CD1c-positive myeloid dendritic cell (primary cell): ENCODE measurements around the gene DRP2.
"Not testable (repeated sequence)": the region's sequence is repeated elsewhere in the genome, so short reads cannot be mapped to it uniquely, and the experiment has no call there.

Source experiments
- DNase-seq: peaks from one replicate; pipeline ENCODE4 v3.0.0-alpha.2; 2016; ENCODE audit errors: extremely low spot score

The DRP2 gene

DNA sequence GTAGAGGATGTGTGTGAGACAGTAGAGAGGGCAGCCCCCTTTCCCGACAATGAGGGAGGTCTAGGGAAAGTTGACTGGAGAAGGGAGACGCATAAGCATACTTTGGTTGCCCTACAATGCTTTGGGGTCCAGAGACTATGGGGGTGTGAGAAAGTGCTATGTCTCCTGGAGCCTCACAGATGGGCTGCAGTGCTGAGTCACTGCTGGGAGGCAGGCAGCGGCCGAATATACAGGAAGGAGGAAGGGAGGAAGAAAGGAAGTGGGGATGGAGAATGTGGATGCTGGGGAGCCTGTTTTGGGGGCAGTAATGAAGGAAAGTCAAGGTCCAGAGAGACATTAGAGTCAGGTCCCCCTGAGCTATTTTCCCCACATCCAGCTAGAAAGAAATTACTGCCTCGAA lies 12.7 kb downstream of the DRP2 start:
- DNase-seq = no peak

DNA sequence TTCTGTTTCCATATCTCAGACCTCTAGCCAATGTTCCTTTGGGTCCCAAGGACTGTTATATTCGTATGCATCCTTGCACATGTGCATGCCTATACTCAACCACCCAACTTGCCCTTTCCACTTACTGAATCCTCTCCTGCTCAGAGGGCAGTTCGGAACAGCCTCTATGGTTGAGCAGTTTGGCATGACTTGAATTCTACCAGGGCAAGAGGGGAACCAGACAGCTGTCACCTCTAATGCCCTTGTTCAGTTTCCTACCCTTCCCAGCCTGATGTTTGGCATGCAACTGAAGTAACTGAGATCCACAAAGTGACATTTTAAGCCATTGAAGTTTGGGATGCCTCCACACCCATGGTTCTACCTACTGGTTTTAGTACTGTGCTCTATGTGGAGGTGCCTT lies 17.5 kb downstream of the DRP2 start:
- DNase-seq = no peak

DNA sequence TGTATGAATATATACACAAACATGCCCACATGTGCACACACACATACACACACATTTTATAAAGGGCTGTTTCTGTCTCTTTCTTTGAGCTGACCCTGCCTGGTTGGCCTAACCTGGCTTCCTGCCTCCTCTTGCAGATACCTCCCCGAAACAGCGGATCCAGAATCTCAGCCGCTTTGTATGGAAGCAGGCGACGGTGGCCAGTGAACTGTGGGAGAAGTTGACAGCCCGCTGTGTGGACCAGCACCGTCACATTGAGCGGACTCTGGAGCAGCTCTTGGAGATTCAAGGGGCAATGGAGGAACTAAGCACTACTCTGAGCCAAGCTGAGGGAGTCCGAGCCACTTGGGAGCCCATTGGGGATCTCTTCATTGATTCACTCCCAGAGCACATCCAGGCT lies 21.9 kb downstream of the DRP2 start:
- no peak for DNase-seq

DNA sequence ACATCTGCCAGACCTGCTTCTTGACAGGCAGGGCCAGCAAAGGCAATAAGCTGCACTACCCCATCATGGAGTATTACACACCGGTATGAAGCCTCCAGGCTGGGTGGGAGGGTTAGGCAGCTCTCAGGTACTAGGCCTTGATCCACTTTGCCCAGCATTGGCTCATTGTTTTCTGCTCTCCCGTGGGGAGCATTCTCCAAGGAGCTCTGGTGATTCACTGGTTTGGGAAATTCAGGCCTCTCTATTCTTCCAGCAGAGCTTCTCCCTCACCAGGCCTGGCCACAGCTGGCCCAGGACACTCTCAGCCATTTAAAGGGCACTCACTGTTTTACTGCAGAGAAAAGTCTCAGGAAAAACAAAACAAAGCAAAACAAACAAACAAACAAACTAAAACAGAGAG lies 33.0 kb downstream of the DRP2 start:
- DNase-seq = no peak

DNA sequence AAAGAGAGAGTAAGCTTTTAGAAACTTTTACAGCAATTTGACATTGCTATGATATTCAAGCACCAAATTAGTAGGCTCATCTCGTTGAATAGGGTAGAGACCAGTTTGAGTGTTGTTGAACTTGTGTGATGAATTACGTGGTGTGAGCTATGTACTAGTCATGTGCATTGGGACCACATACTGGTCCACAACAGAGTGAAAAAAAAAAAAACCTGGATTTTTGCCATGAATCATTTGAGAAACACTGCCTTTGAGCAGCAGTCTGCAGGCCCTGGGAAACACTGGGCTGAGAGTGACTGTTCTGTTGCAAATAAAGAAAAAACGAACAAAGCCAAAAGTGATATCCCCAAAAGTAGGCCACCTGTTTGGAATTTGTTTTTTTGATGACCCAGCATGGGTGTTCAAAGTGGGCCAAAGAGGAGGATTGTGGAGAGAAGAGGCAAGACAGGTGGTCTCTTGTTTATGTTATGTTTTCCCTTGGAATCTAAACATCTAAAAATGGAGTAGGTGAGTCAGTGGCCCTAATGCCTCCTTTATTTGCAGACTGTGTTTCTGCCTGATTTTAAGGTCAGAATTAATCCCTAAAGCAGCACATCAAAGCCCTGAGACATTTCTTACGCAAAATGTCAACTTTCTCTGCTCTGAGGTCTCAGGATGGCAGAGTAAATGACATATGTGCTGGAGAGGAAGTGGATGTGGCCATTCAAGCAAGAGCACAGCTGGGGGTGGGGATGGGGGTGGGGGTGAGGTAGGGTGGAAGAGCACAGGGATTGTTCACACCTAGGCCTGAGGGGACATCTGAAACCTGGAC lies 38.1 kb downstream of the DRP2 start:
- no peak for DNase-seq

DNA sequence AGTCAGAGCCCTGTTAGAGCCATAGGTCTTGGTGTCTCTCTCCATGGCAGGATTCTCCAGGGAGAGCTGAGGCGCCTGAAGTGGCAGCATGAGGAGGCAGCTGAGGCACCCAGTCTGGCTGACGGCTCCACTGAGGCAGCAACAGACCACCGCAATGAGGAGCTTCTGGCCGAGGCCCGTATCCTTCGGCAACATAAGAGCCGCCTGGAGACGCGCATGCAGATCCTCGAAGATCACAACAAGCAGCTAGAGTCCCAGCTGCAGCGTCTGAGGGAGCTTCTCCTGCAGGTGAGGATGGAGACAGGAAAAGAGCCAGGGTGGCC lies 38.6 kb downstream of the DRP2 start:
- DNase-seq = no peak

DNA sequence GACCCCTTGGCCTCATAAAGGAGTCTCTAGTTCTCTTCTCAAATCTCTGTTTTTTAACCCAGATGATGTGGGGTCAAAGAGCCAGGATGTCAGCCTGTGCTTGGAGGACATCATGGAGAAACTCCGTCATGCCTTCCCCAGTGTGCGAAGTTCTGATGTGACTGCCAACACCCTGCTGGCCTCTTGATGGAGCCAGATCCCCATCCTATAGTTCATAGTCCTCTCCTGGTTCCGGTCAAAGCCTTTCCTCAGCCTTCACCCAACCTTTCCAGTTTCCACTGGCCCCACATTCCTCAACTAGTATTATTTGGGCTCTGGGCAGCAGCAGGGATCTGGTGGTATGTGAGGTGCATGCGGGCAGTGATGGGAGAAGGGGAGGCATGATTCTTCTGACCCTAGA lies 40.8 kb downstream of the DRP2 start:
- DNase-seq = no peak

DNA sequence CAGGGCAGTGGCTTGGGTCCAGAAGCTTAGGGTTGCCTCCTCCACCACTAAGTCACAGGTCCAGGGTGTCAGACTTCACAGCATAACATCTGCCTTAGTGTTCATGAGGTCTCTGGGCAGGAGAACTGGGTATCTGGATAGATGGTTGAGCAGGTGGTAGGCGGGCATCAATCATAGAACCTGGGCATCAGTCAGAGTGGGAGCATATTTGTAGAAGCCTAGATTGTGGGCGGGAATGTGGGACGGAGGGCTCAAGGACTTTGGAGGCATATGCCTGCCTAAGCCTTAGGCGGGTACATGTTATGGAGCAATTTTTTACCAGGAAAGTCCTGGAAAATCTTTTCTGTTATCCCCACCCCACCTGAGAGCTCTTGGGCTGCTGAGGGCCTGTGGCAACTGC lies 43.0 kb downstream of the DRP2 start:
- no peak for DNase-seq

DNA sequence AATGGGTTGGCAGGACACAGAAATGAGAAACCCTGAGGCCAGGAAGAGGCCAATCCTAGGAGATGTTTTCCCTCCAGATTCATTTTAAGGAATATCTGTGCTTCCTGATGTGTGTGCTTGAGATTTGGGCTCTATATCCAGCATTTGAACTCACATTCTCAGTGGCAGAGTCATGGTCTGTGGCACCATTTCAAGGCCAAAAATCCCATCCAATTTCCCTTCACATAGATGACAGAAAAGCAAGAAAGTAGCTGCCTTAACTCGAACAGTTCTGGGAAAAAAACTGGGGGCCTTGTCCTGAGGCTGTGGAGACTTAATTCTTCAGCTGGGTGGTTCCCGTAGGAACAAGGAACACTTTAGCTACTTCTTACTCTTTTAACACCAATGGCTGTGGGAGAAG lies 44.2 kb downstream of the DRP2 start:
- no peak for DNase-seq

DNA sequence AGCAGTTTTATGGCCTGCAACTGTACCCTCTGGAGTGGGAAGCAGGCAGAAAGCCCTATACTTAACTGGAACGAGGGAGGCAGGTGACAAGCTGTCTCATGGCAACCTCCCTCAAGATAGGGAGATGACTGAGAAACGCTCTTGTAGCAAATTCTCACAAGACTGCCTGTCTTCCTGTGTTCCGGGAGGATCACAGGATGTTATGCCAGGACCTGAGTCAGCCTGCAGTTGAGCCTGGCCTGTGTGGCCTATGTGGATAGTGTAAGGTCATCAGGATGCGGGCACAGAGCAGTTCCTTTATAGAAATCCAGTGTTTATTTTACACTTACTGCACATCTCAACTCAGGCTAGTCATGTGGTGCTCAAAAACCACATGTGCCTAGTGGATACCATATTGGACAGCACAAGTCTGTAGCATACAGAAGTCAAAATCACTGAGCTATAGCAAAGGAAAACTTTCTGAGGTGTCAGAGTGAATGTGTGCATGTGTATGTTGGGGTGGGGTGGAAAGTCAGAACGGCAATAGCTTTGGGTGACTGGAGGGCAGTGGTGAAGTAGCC lies 46.4 kb downstream of the DRP2 start:
- DNase-seq = no peak

DNA sequence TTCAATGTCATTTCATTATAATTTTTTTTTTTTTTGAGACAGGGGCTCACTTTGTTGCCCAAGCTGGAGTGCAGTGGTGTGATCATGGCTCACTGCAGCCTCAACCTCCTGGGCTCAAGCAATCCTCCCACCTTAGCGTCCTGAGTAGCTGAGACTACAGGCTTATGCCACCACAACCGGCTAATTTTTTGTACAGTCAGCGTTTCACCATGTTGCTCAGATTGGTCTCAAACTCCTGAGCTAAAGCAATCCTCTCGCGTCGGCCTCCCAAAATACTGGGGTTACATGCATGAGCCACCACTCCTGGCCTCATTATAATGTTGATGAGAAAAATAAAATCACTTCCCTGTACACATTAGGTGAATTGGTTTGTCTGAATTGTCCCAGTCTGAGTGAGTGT lies 54.6 kb downstream of the DRP2 start:
- DNase-seq = no peak

DNA sequence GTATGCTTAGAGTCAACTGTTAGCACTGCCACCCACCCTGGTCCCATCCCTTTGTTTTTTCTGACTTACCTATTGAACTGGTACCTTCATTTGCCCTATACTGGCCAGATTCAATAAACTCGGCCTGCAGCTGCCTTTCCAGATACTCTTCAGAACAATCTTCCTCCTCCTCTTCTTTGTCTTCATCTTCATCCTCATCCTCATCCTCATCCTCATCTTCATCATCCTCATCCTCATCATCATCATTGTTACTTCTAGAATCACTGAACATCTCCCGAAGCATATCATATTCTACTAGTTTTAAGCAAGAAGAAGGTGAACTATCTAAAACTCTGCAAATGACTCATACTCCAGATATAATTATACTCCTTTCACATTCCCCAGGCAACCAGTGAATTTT lies 56.7 kb downstream of the DRP2 start:
- DNase-seq = no peak

DNA sequence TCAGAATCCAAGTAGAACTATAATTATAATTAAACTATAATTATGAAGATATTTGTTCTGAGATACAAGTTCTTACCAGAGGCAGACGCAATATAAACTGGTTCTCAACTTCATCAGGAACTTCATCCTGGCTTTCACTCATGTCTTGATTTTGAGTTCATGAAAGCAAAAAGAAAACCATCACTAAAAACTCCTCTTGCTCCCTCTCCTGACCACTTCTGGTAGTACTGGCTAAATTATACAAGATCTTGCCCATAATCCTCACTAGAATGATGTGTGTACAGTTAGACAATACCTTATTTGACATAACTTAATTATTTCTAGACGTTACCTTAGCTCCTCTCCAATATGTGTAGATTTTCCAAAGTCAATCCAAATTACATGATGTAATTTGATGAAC lies 67.8 kb downstream of the DRP2 start:
- DNase-seq = peak; percentile 20

DNA sequence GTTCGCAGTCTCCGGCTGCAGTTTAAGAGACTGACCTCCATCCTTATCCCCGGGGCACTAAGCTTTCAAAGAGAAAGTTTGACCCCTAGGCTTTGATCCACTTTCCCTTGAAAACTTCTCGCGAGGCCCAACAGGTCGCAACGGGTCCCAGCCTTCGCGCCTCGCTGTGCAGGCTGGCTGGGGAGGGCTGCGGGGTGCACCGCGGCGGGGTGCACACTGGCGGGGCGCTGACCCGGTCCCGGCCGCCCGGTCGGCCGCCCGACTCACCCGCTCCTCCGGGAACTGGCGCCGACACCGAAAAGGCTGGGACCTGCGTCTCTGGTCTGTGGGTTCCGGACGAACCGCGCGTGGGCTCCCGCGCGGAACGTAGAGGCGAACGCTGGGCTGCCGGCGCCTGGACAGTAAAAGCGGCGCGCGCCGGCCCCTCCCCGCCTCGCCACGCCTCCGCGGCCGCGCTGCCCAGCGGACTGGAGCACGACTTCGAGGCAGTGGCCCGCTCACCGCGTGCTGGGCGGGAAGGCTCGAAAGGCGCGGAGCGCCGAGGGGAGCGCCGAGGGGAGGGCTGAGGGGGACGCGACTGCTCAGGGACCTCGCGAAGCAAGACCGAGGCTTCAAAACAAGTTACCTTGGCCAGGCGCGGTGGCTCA lies 71.5 kb downstream of the DRP2 start, which contains the start of gene TAF7L:
Gene TAF7L (minus strand): TSS at position 378 of the 647 bp plus-strand sequence. CDS start 3,791 bp downstream, outside the sequence.
- DNase-seq = no peak

DNA sequence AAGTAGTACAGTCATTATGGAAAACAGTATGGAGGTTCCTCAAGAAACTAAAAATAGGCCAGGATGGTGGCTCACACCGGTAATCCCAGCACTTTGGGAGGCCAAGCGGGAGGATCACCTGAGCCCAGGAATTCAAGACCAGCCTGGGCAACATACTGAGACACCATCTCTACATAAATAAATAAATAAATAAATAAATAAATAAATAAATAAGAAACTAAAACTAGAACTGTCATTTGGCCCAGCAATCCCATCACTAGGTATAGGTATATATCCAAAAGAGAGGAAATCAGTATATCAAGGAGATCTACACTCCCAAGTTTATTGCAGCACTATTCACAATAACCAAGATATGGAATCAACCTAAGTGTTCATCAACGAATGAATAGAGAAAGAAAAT lies 76.0 kb downstream of the DRP2 start:
- not testable (repeated sequence) for DNase-seq

DNA sequence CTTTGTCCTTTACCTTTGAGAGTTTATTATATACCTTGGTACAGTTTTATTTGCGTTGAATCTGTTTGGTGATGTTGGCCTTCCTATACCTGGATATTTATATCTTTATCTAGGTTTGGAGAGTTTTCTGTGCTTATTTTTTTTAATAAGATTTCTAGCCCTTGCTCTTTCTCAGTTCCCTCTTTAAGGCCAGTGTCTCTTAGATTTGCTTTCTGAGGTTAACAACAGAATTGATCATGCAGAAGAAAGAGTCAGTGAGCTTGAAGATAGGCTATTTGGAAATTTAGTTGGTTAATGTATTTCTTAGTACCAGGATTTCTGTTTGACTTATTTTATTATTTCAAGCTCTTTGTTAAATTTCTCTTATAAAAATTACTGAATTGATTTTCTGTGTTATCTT lies 84.2 kb downstream of the DRP2 start:
- DNase-seq = no peak
